ENCODE results near the gene MAGOH. TPM values are rescaled to one million over a fixed set of nuclear protein-coding genes. Genes with fewer than 3 reads are reported as not detected.
"Not testable (repeated sequence)": the region's sequence is repeated elsewhere in the genome, so short reads cannot be mapped to it uniquely, and the experiment has no call there.

Gene MAGOH
- total and polyA plus RNA-seq, 9 donors = 25.4 to 73.2 (median 37.5) TPM

- DNase-seq = no peak
- Histone ChIP-seq H3K27ac (no peak overlapping the region), H3K9me3 (no peaks in the 10 kb centered on the region), H3K4me1 (ENCODE audit: insufficient read depth) (peaks cover 9% of the 10 kb centered on the region), H3K27me3 (no peaks in the 10 kb centered on the region), H3K4me3 (no peak overlapping the region), H3K36me3 (no peaks in the 10 kb centered on the region)
- TF ChIP-seq CTCF (IDR thresholded peaks at IDR 0.05) (no peak), EP300 (IDR thresholded peaks at IDR 0.05) (no peak), POLR2A (IDR thresholded peaks at IDR 0.05) (no peak)
- WGBS, 3 donors = 82 to 90% (median 87%) methylated on average over 4 of the region's 4 CpGs
- intact Hi-C loops (cut with DNase I) = loop anchor here in 3 of 4 donors (10.0 kb wide), 4 partner anchors 123 to 493 kb away; partner anchors contain the start of genes COA7 (in 1 of the 3) and PODN (in 1 of the 3)
Observed at GRCh38 chr1:53188099-53188498, 50.2 kb downstream of the MAGOH start.

GRCh38 chr1:53187401-53187800 lies 50.9 kb downstream of the MAGOH start:
- intact Hi-C loops (cut with DNase I) = loop anchor here in 3 of 4 donors (10.0 kb wide), 4 partner anchors 123 to 493 kb away; partner anchors contain the start of genes COA7 (in 1 of the 3) and PODN (in 1 of the 3)
- 88 to 93% (median 90%) methylated on average over 1 of the region's 1 CpG for WGBS, 3 donors
- Histone ChIP-seq H3K9me3 (no peaks in the 10 kb centered on the region), H3K4me3 (no peak overlapping the region), H3K36me3 (no peaks in the 10 kb centered on the region), H3K4me1 (ENCODE audit: insufficient read depth) (peaks cover 13% of the 10 kb centered on the region), H3K27ac (no peak overlapping the region), H3K27me3 (no peaks in the 10 kb centered on the region)
- TF ChIP-seq EP300 (IDR thresholded peaks at IDR 0.05) (no peak), POLR2A (IDR thresholded peaks at IDR 0.05) (no peak), CTCF (IDR thresholded peaks at IDR 0.05) (no peak)
- DNase-seq = no peak

- TF ChIP-seq POLR2A (IDR thresholded peaks at IDR 0.05) (no peak), EP300 (IDR thresholded peaks at IDR 0.05) (no peak), CTCF (IDR thresholded peaks at IDR 0.05) (no peak)
- no peak for DNase-seq
- H3K4me3 ChIP-seq = no peak overlapping the region
- no peaks in the 10 kb centered on the region for H3K36me3 ChIP-seq
- H3K4me1 ChIP-seq (ENCODE audit: insufficient read depth) = peaks cover 16% of the 10 kb centered on the region
- no peaks in the 10 kb centered on the region for H3K27me3 ChIP-seq
- H3K9me3 ChIP-seq = no peaks in the 10 kb centered on the region
- H3K27ac ChIP-seq = no peak overlapping the region
- 77 to 81% (median 78%) methylated on average over 3 of the region's 3 CpGs for WGBS, 3 donors
- intact Hi-C loops (cut with DNase I) = loop anchor here in 3 of 4 donors (10.0 kb wide), 4 partner anchors 122 to 492 kb away; partner anchors contain the start of genes COA7 (in 1 of the 3) and PODN (in 1 of the 3)
Observed at GRCh38 chr1:53186533-53186932, 51.8 kb downstream of the MAGOH start.

- H3K27me3 ChIP-seq, H3K27ac ChIP-seq, H3K9me3 ChIP-seq, H3K36me3 ChIP-seq, DNase-seq, H3K4me3 ChIP-seq: not testable (repeated sequence)
- 44 to 59% (median 53%) methylated on average over 2 of the region's 2 CpGs for WGBS, 3 donors
- H3K4me1 ChIP-seq (ENCODE audit: insufficient read depth) = peaks cover 18% of the 10 kb centered on the region
- intact Hi-C loops (cut with DNase I) = loop anchor here in 3 of 4 donors (10.0 kb wide), 4 partner anchors 121 to 491 kb away; partner anchors contain the start of genes COA7 (in 1 of the 3) and PODN (in 1 of the 3)
Observed at GRCh38 chr1:53185955-53186297, 52.4 kb downstream of the MAGOH start.

Data from ovary (tissue), 9 donors.